Tibial artery (tissue), 4 donors: ENCODE data around the gene ICE1.

ENCODE experiments used
- DNase-seq, 2 donors: peaks; one replicate each; pipeline ENCODE4 v3.0.0-alpha.2; 2019
- H3K27ac ChIP-seq, 2 donors: fragments of 200-600 bp; sonication (generic) in 1 of 2; 1 replicate in 1 of 2; 2 replicates in 1 of 2; pipeline ENCODE4 v1.5.1; 2018 to 2019; ENCODE audit warnings: mild to moderate bottlenecking in 1 of 2
- H3K27me3 ChIP-seq, 2 donors: fragments of 200-600 bp; sonication (generic) in 1 of 2; one replicate each; pipeline versions ENCODE4 v1.5.1 to v1.6.0; 2016 to 2019
- H3K36me3 ChIP-seq, 3 donors: fragments of 200-600 bp; sonication (generic) in 2 of 3; one replicate each; pipeline ENCODE4 v1.5.1; 2016 to 2019; ENCODE audit warnings: mild to moderate bottlenecking in 2 of 3
- H3K4me1 ChIP-seq, 4 donors: fragments of 200-600 bp; sonication (generic) in 2 of 4; 1 replicate in 3 of 4; 2 replicates in 1 of 4; pipeline ENCODE4 v1.5.1; 2016 to 2019
- H3K4me3 ChIP-seq, 2 donors: fragments of 200-600 bp; sonication (generic) in 1 of 2; 1 replicate in 1 of 2; 2 replicates in 1 of 2; pipeline ENCODE4 v1.5.1; 2018 to 2019; ENCODE audit warnings: mild to moderate bottlenecking in 2 of 2
- H3K9me3 ChIP-seq, 3 donors: fragments of 200-600 bp; sonication (generic) in 1 of 3; one replicate each; pipeline ENCODE4 v1.5.1; 2016 to 2019
- intact Hi-C: fragments of 100-400 bp; cut with DNase I; formaldehyde crosslinking; loops from one replicate; pipeline ENCODE4 v1.15.0; 2023; ENCODE audit warnings: low total_unique reads
- TF ChIP-seq, protein P1 (sequence below), 2 experiments: fragments of 200-600 bp in 1 of 2; fragments of 450-650 bp in 1 of 2; IDR thresholded peaks; one replicate each; pipeline ENCODE4 v1.5.1; 2017 to 2019; ENCODE audit warnings: antibody characterized with exemption in 2 of 2, mild to moderate bottlenecking in 1 of 2, moderate library complexity in 1 of 2

ICE1 gene

GRCh38 chr5:5422819-5423515 lies 490 bp downstream of the ICE1 start:
- no peaks in the 10 kb centered on the region for H3K27me3 ChIP-seq
- H3K4me3 ChIP-seq, result peak overlapping the region; percentile 75 to 98
- intact Hi-C loops, result no loop called here
- DNase-seq, result no peak
- no peaks in the 10 kb centered on the region for H3K9me3 ChIP-seq
- peak overlapping the region; percentile 83 to 91 for H3K27ac ChIP-seq
- H3K36me3 ChIP-seq, result no peaks in the 10 kb centered on the region
- peaks cover 0 to 60% (median 33%) of the 10 kb centered on the region in 4 donors for H3K4me1 ChIP-seq
- TF ChIP-seq, protein P1, sequence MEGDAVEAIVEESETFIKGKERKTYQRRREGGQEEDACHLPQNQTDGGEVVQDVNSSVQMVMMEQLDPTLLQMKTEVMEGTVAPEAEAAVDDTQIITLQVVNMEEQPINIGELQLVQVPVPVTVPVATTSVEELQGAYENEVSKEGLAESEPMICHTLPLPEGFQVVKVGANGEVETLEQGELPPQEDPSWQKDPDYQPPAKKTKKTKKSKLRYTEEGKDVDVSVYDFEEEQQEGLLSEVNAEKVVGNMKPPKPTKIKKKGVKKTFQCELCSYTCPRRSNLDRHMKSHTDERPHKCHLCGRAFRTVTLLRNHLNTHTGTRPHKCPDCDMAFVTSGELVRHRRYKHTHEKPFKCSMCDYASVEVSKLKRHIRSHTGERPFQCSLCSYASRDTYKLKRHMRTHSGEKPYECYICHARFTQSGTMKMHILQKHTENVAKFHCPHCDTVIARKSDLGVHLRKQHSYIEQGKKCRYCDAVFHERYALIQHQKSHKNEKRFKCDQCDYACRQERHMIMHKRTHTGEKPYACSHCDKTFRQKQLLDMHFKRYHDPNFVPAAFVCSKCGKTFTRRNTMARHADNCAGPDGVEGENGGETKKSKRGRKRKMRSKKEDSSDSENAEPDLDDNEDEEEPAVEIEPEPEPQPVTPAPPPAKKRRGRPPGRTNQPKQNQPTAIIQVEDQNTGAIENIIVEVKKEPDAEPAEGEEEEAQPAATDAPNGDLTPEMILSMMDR (IDR thresholded peaks at IDR 0.05), result no peak

DNA sequence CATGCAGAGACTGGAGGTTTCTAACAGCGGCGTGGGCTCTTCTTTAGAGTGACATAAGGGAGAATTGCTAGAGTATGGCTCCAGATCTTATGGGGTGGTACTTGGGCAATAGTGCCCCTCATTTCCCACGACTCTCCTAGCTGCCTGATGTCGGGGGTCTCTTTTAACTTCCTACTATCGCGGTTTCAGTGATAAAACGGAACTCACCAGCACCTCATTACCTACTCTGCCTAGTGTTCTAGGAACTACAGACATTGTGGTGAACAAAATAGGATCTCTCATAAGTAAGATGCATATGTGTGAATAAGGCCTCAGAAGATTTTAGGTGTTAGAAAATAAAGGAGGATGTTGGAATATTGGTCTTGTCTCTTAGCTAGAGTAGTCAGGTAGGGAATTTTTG lies 1.1 kb downstream of the ICE1 start:
- no peaks in the 10 kb centered on the region for H3K27me3 ChIP-seq
- H3K27ac ChIP-seq, result peak overlapping the region; percentile 83 to 91
- DNase-seq, result no peak
- intact Hi-C loops, result no loop called here
- H3K4me1 ChIP-seq, result peaks cover 0 to 67% (median 34%) of the 10 kb centered on the region in 4 donors
- no peaks in the 10 kb centered on the region for H3K9me3 ChIP-seq
- TF ChIP-seq, protein P1 (IDR thresholded peaks at IDR 0.05), result no peak
- H3K4me3 ChIP-seq, result peak overlapping the region; percentile 75 to 98
- no peaks in the 10 kb centered on the region for H3K36me3 ChIP-seq

GRCh38 chr5:5424736-5425135 lies 2.3 kb downstream of the ICE1 start:
- Histone ChIP-seq H3K4me1 (peaks cover 0 to 73% (median 39%) of the 10 kb centered on the region in 4 donors), H3K9me3 (no peaks in the 10 kb centered on the region), H3K27me3 (no peaks in the 10 kb centered on the region), H3K4me3 (no peak overlapping the region), H3K27ac (no peak overlapping the region), H3K36me3 (no peaks in the 10 kb centered on the region)
- TF ChIP-seq, protein P1 (IDR thresholded peaks at IDR 0.05), result no peak
- intact Hi-C loops, result no loop called here
- DNase-seq, result no peak

DNA sequence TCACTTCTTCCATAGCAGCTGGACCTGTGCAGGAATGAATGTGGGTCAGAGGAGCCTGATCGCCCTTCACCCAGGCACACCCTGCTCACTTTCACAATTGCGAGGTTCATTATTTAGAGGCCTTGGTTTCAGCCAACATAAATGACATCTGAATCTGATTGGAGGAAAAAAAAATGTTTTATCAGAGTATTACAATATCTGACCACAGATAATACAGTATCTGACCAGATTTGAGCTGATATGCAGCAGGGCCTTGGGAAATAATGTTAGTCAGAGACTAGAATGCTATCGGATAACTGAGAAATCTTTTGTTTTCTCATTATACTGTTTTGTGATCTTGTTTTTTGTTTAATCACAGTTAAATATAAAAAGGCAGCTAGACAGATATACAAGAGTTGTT lies 7.7 kb downstream of the ICE1 start:
- H3K27me3 ChIP-seq, result no peaks in the 10 kb centered on the region
- intact Hi-C loops, result no loop called here
- no peaks in the 10 kb centered on the region for H3K36me3 ChIP-seq
- TF ChIP-seq, protein P1 (IDR thresholded peaks at IDR 0.05), result no peak
- DNase-seq, result no peak
- H3K9me3 ChIP-seq, result no peaks in the 10 kb centered on the region
- peaks cover 0 to 97% (median 48%) of the 10 kb centered on the region in 4 donors for H3K4me1 ChIP-seq
- peak overlapping the region in 1 of 2 donors; percentile 32 for H3K27ac ChIP-seq
- H3K4me3 ChIP-seq, result no peak overlapping the region

- Histone ChIP-seq H3K27ac (peak overlapping the region in 1 of 2 donors; percentile 32), H3K9me3 (no peaks in the 10 kb centered on the region), H3K27me3 (no peaks in the 10 kb centered on the region), H3K4me1 (peaks cover 0 to 76% (median 39%) of the 10 kb centered on the region in 4 donors), H3K36me3 (peaks cover 0 to under 1% (median 0%) of the 10 kb centered on the region in 3 donors), H3K4me3 (no peak overlapping the region)
- DNase-seq, result no peak
- intact Hi-C loops, result no loop called here
- TF ChIP-seq, protein P1 (IDR thresholded peaks at IDR 0.05), result no peak
These were observed 9.7 kb downstream of the ICE1 start for GRCh38 chr5:5432020-5432707.
